Measurements from ENCODE around the gene SPAAR. TPM values are rescaled to one million over a fixed set of nuclear protein-coding genes. Genes with fewer than 3 reads are reported as not detected.

SPAAR gene
- total RNA-seq, 1 donor from 2014 or later = 4.0 TPM

GRCh38 chr9:35904338-35904737, 5.0 kb upstream of the SPAAR start:
- no peak overlapping the region for H3K4me3 ChIP-seq
- peaks cover 40 to 54% of the 10 kb centered on the region in 2 donors for H3K4me1 ChIP-seq
- peak overlapping the region; percentile 84 to 98 for H3K27ac ChIP-seq
- H3K9me3 ChIP-seq = no peaks in the 10 kb centered on the region
- H3K27me3 ChIP-seq = no peaks in the 10 kb centered on the region
- intact Hi-C loops (cut with DNase I) = loop anchor here (10.0 kb wide), 3 partner anchors 250 to 410 kb away; partner anchors contain the start of genes CCDC107, CCIN, RMRP and RUSC2
- TF ChIP-seq, protein P1, sequence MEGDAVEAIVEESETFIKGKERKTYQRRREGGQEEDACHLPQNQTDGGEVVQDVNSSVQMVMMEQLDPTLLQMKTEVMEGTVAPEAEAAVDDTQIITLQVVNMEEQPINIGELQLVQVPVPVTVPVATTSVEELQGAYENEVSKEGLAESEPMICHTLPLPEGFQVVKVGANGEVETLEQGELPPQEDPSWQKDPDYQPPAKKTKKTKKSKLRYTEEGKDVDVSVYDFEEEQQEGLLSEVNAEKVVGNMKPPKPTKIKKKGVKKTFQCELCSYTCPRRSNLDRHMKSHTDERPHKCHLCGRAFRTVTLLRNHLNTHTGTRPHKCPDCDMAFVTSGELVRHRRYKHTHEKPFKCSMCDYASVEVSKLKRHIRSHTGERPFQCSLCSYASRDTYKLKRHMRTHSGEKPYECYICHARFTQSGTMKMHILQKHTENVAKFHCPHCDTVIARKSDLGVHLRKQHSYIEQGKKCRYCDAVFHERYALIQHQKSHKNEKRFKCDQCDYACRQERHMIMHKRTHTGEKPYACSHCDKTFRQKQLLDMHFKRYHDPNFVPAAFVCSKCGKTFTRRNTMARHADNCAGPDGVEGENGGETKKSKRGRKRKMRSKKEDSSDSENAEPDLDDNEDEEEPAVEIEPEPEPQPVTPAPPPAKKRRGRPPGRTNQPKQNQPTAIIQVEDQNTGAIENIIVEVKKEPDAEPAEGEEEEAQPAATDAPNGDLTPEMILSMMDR (IDR thresholded peaks at IDR 0.05) = no peak
- no peaks in the 10 kb centered on the region for H3K36me3 ChIP-seq
- DNase-seq (ENCODE audit: low spot score in 2 of 2) = no peak

DNA sequence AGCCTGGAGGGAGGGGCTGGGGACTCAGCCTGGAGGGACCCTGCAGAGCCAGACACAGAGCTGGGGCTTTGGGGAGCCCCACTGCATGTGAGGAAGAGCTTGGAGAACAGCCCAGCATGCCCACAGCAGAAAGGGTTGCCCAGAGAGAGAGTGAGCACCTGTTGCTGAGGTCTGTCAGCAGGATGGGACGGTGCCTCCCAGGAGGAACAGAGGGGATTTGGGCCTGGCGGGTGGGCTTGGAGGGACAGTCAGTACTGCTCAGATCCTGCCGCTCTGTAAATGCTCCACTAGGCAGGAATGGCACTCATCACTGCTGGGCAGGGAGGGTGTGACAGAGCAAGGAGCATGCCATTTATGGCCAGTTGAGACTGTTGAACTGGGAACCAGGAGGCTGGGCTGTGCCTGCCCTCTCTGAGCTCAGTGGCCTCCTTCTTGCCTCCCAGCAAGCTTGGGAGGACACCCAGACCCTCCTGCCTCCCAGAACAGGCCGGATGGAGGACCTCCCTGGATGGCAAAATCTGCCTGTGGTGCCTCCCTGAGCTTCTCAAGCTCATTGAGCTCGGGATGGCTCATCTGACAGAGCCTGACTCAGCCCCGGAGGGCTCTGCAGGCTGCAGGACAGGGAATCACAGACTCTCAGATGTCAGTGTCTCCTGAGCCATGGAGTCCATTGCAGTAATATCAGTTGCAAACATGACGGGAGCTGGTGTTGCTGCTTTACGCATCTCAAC, 4.1 kb upstream of the SPAAR start:
- Histone ChIP-seq H3K27ac (peak overlapping the region; percentile 84 to 98), H3K4me1 (peaks cover 49 to 63% of the 10 kb centered on the region in 2 donors), H3K36me3 (no peaks in the 10 kb centered on the region), H3K4me3 (peak overlapping the region in 1 of 2 donors; percentile 39), H3K9me3 (no peaks in the 10 kb centered on the region), H3K27me3 (no peaks in the 10 kb centered on the region)
- intact Hi-C loops (cut with DNase I) = loop anchor here (10.0 kb wide), 3 partner anchors 250 to 410 kb away; partner anchors contain the start of genes CCDC107, CCIN, RMRP and RUSC2
- TF ChIP-seq, protein P1 (IDR thresholded peaks at IDR 0.05) = no peak
- no peak for DNase-seq (ENCODE audit: low spot score in 2 of 2)

- TF ChIP-seq, protein P1 (IDR thresholded peaks at IDR 0.05) = no peak
- no peaks in the 10 kb centered on the region for H3K9me3 ChIP-seq
- no peaks in the 10 kb centered on the region for H3K36me3 ChIP-seq
- H3K27me3 ChIP-seq = no peaks in the 10 kb centered on the region
- intact Hi-C loops (cut with DNase I) = loop anchor here (1.0 to 10.0 kb wide), 4 partner anchors 119 to 411 kb away; partner anchors contain the start of genes CCDC107, CCIN, RMRP and RUSC2
- H3K4me1 ChIP-seq = peaks cover 52 to 71% of the 10 kb centered on the region in 2 donors
- H3K27ac ChIP-seq = peak within 1 kb of the TSS; percentile 84 to 98
- peak; percentile 62 to 95 for DNase-seq (ENCODE audit: low spot score in 2 of 2)
- peak within 1 kb of the TSS; percentile 39 to 41 for H3K4me3 ChIP-seq
Measured at GRCh38 chr9:35905912-35906679, 3.2 kb upstream of the SPAAR start, which contains the start of gene HRCT1. HRCT1 (plus strand) TSS chr9:35906202; CDS start chr9:35906288, 86 bp downstream.

DNA sequence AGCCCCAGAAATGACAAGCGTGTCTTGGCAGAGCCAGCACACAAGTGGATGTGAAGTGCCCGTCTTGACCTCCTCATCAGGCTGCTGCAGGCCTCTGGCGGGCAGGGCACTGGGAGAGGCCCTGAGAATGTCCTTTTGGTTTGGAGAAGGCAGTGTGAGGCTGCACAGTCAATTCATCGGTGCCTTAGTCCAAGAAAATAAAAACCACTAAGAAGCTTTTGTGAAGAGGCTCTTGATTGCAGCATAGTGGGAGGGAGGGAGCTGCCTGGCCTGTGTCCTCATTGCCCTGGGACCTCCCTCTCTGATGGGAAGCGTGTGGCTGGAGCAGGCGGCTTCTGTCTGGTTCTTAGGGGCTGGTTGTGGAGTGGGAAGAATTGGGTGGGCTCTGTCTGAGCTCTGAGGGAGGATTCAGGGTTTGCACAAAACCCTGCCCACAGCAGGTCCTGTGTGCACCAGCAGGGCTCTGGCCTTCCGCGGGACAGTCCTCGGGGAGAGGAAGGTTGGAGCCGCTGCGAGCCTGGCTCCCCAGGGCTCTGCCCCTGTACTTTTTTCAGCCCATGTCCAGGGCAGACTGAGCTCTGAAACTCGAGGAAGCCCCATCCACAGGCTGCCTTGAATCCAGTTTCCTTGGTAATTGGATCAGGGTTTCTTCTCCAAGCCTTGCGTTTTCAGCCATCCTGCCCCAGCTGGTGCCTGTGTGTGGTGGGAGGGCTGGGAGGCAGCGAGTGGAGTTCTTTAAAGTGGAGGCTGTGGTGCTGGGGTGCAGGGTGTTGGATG, 2.2 kb upstream of the SPAAR start:
- H3K4me3 ChIP-seq = peak overlapping the region; percentile 39 to 41
- intact Hi-C loops (cut with DNase I) = loop anchor here (1.0 to 10.0 kb wide), 5 partner anchors 29 to 412 kb away; partner anchors contain the start of genes CCDC107, CCIN, RMRP and RUSC2
- H3K27me3 ChIP-seq = no peaks in the 10 kb centered on the region
- H3K9me3 ChIP-seq = no peaks in the 10 kb centered on the region
- TF ChIP-seq, protein P1 (IDR thresholded peaks at IDR 0.05) = no peak
- peaks cover 56 to 80% of the 10 kb centered on the region in 2 donors for H3K4me1 ChIP-seq
- no peaks in the 10 kb centered on the region for H3K36me3 ChIP-seq
- peak overlapping the region; percentile 84 to 98 for H3K27ac ChIP-seq
- peak in 1 of 2 donors; percentile 87 for DNase-seq (ENCODE audit: low spot score in 2 of 2)
